H9 (cell line): ENCODE data around the gene ING5. TPM values are rescaled to one million over a fixed set of nuclear protein-coding genes. Genes with fewer than 3 reads are reported as not detected.

Source experiments
- DNase-seq: peaks from one replicate; pipeline ENCODE4 v3.0.0-alpha.2; 2017
- H2AFZ ChIP-seq: one replicate; pipeline ENCODE4 v1.6.1; 2013; ENCODE audit warnings: mild to moderate bottlenecking, low read length, control low read depth, moderate library complexity
- H2AK5ac ChIP-seq: 2 replicates; pipeline ENCODE4 v1.6.1; 2013; ENCODE audit warnings: low read length, control low read depth, mixed read lengths; ENCODE audit not compliant: insufficient read length
- H2BK120ac ChIP-seq: one replicate; pipeline ENCODE4 v1.6.1; 2013; ENCODE audit warnings: low read depth, mild to moderate bottlenecking, low read length, control low read depth, inconsistent platforms; ENCODE audit not compliant: poor library complexity, severe bottlenecking
- H2BK12ac ChIP-seq: 2 replicates; pipeline ENCODE4 v1.6.1; 2013; ENCODE audit warnings: low read length, control low read depth, mixed read lengths, low read depth; ENCODE audit not compliant: insufficient read length
- H2BK15ac ChIP-seq: 2 replicates; pipeline ENCODE4 v1.6.1; 2013; ENCODE audit warnings: low read depth, low read length, control low read depth
- H2BK20ac ChIP-seq: one replicate; pipeline ENCODE4 v1.6.1; 2013; ENCODE audit warnings: low read depth, mild to moderate bottlenecking, low read length, control low read depth, inconsistent platforms; ENCODE audit not compliant: poor library complexity, severe bottlenecking
- H2BK5ac ChIP-seq: 2 replicates; pipeline ENCODE4 v1.6.1; 2013; ENCODE audit warnings: low read length, control low read depth, mixed read lengths; ENCODE audit not compliant: insufficient read length
- H3K14ac ChIP-seq: 2 replicates; pipeline ENCODE4 v1.6.1; 2013; ENCODE audit warnings: low read length, control low read depth; ENCODE audit not compliant: insufficient read depth
- H3K18ac ChIP-seq: 2 replicates; pipeline ENCODE4 v1.6.1; 2013; ENCODE audit warnings: low read depth, mild to moderate bottlenecking, mixed read lengths, low read length, control low read depth; ENCODE audit not compliant: insufficient read length
- H3K23ac ChIP-seq: 2 replicates; pipeline ENCODE4 v1.6.1; 2013; ENCODE audit warnings: low read length, control low read depth, mixed read lengths, low read depth; ENCODE audit not compliant: insufficient read length
- H3K23me2 ChIP-seq: 2 replicates; pipeline ENCODE4 v1.6.1; 2013; ENCODE audit warnings: low read depth, mild to moderate bottlenecking, mixed read lengths, low read length, control low read depth; ENCODE audit not compliant: insufficient read length, poor library complexity, severe bottlenecking
- H3K27ac ChIP-seq: 2 replicates; pipeline ENCODE4 v1.5.1; 2013; ENCODE audit warnings: low read length, control low read depth, mixed read lengths, low read depth; ENCODE audit not compliant: insufficient read length
- H3K27me3 ChIP-seq: 2 replicates; pipeline ENCODE4 v1.6.1; 2013; ENCODE audit warnings: low read length, control low read depth, inconsistent platforms; ENCODE audit not compliant: insufficient read depth
- H3K4ac ChIP-seq: 2 replicates; pipeline ENCODE4 v1.6.1; 2013; ENCODE audit warnings: low read depth, mild to moderate bottlenecking, control low read depth, inconsistent platforms, low read length, moderate library complexity
- H3K4me1 ChIP-seq: 2 replicates; pipeline ENCODE4 v1.6.1; 2013; ENCODE audit warnings: low read length, control low read depth, inconsistent platforms; ENCODE audit not compliant: insufficient read depth
- H3K4me2 ChIP-seq: 2 replicates; pipeline ENCODE4 v1.6.1; 2013; ENCODE audit warnings: low read length, control low read depth, mixed read lengths; ENCODE audit not compliant: insufficient read length, insufficient read depth
- H3K56ac ChIP-seq: 2 replicates; pipeline ENCODE4 v1.6.1; 2013; ENCODE audit warnings: low read depth, mild to moderate bottlenecking, mixed read lengths, low read length, control low read depth; ENCODE audit not compliant: insufficient read length
- H3K79me1 ChIP-seq: 2 replicates; pipeline ENCODE4 v1.6.1; 2013; ENCODE audit warnings: low read depth, mild to moderate bottlenecking, moderate library complexity, low read length, control low read depth, inconsistent platforms; ENCODE audit not compliant: insufficient read depth, poor library complexity, severe bottlenecking
- H3K79me2 ChIP-seq: 2 replicates; pipeline ENCODE4 v1.6.1; 2013; ENCODE audit warnings: low read length, control low read depth, inconsistent platforms; ENCODE audit not compliant: insufficient read depth
- H3K9ac ChIP-seq: 2 replicates; pipeline ENCODE4 v1.6.1; 2013; ENCODE audit warnings: low read length, control low read depth, mixed read lengths; ENCODE audit not compliant: insufficient read length; ENCODE audit errors: extremely low read depth
- H3K9me3 ChIP-seq: one replicate; pipeline ENCODE4 v1.6.1; 2013; ENCODE audit warnings: low read depth, low read length, inconsistent platforms; ENCODE audit not compliant: control insufficient read depth
- H3T11ph ChIP-seq: one replicate; pipeline ENCODE4 v1.6.1; 2013; ENCODE audit warnings: mild to moderate bottlenecking, low read length, control low read depth, inconsistent platforms
- H4K20me1 ChIP-seq: one replicate; pipeline ENCODE4 v1.6.1; 2013; ENCODE audit not compliant: control insufficient read depth, insufficient read length, insufficient read depth
- H4K5ac ChIP-seq: 2 replicates; pipeline ENCODE4 v1.6.1; 2013; ENCODE audit warnings: low read depth, mild to moderate bottlenecking, mixed read lengths, low read length, control low read depth; ENCODE audit not compliant: insufficient read length
- H4K8ac ChIP-seq: replicated peaks from 2 replicates; pipeline ENCODE4 v1.6.1; 2013; ENCODE audit warnings: low read length, control low read depth, mixed read lengths, low read depth; ENCODE audit not compliant: insufficient read length
- H4K91ac ChIP-seq: 2 replicates; pipeline ENCODE4 v1.6.1; 2013; ENCODE audit warnings: low read depth, mild to moderate bottlenecking, moderate library complexity, mixed read lengths, low read length, control low read depth; ENCODE audit not compliant: insufficient read length
- H3K27ac Mint-ChIP-seq, 3 experiments: 2 replicates in 2 of 3; 3 replicates in 1 of 3; pipeline ENCODE4 v1.8.0; 2020 to 2021; ENCODE audit warnings: mixed read lengths in 3 of 3, mild to moderate bottlenecking in 1 of 3, moderate library complexity in 1 of 3
- H3K27me3 Mint-ChIP-seq: 2 replicates; pipeline ENCODE4 v1.8.0; 2021; ENCODE audit warnings: low read depth, mild to moderate bottlenecking, moderate library complexity, mixed read lengths
- H3K36me3 Mint-ChIP-seq, 3 experiments: 2 replicates in 2 of 3; 3 replicates in 1 of 3; pipeline ENCODE4 v1.8.0; 2020 to 2021; ENCODE audit warnings: low read depth in 3 of 3, mixed read lengths in 3 of 3; ENCODE audit not compliant: insufficient read depth in 1 of 3
- H3K4me1 Mint-ChIP-seq, 2 experiments: 2 replicates each; pipeline ENCODE4 v1.8.0; 2020; ENCODE audit warnings: mixed read lengths in 2 of 2
- H3K4me3 Mint-ChIP-seq, 2 experiments: 2 replicates in 1 of 2; 3 replicates in 1 of 2; pipeline ENCODE4 v1.8.0; 2020 to 2021; ENCODE audit warnings: mild to moderate bottlenecking in 2 of 2, mixed read lengths in 2 of 2, moderate library complexity in 1 of 2
- H3K9me3 Mint-ChIP-seq, 2 experiments: 2 replicates in 1 of 2; 3 replicates in 1 of 2; pipeline ENCODE4 v1.8.0; 2020; ENCODE audit warnings: mild to moderate bottlenecking in 2 of 2, mixed read lengths in 2 of 2, moderate library complexity in 1 of 2
- WGBS: extraction: QIAGEN DNeasy Blood & Tissue Kit; methylation state at CpG from one replicate; pipeline ENCODE4 v1.1.7; 2013; ENCODE audit warnings: missing lambda C conversion rate, low lambda C conversion rate, mixed read lengths; ENCODE audit not compliant: insufficient read length; ENCODE audit errors: extremely low coverage; 5-methylcytosine and 5-hydroxymethylcytosine counted together
- total RNA-seq: library from RNA; stranded (reverse); gene quantifications from 2 replicates; pipeline ENCODE4 v1.2.1, GENCODE V29; 2021
- TF ChIP-seq, protein P1 (sequence below): fragments of 200-600 bp; sonication (generic); conservative IDR thresholded peaks from 3 replicates; pipeline ENCODE4 v1.8.0; 2021; ENCODE audit warnings: antibody characterized with exemption, mild to moderate bottlenecking

ING5 gene
- total RNA-seq, 1 experiment from 2014 or later, result 66.0 TPM

GRCh38 chr2:241741016-241741415 is 39.2 kb downstream of the ING5 start:
- WGBS, result no CpG with 5 or more reads among the region's 10 CpGs
- Histone ChIP-seq H3K23ac (no peak overlapping the region), H3K79me2 (no peaks in the 10 kb centered on the region), H4K20me1 (no peaks in the 10 kb centered on the region), H4K91ac (no peak overlapping the region), H3T11ph (no peak overlapping the region), H2AK5ac (no peak overlapping the region), H3K14ac (no peak overlapping the region), H2BK12ac (no peak overlapping the region), H3K56ac (no peak overlapping the region), H2AFZ (no peak overlapping the region), H3K27ac (no peak overlapping the region), H4K8ac (no peak overlapping the region), H4K5ac (no peak overlapping the region), H3K9me3 (no peaks in the 10 kb centered on the region), H2BK20ac (no peak overlapping the region), H3K4ac (no peak overlapping the region), H3K23me2 (no peaks in the 10 kb centered on the region), H3K4me1 (no peaks in the 10 kb centered on the region), H2BK5ac (no peak overlapping the region), H3K9ac (no peak overlapping the region), H3K27me3 (no peaks in the 10 kb centered on the region), H3K4me2 (no peak overlapping the region), H2BK15ac (no peak overlapping the region), H3K79me1 (no peaks in the 10 kb centered on the region), H3K18ac (no peak overlapping the region), H2BK120ac (no peak overlapping the region)
- TF ChIP-seq, protein P1, sequence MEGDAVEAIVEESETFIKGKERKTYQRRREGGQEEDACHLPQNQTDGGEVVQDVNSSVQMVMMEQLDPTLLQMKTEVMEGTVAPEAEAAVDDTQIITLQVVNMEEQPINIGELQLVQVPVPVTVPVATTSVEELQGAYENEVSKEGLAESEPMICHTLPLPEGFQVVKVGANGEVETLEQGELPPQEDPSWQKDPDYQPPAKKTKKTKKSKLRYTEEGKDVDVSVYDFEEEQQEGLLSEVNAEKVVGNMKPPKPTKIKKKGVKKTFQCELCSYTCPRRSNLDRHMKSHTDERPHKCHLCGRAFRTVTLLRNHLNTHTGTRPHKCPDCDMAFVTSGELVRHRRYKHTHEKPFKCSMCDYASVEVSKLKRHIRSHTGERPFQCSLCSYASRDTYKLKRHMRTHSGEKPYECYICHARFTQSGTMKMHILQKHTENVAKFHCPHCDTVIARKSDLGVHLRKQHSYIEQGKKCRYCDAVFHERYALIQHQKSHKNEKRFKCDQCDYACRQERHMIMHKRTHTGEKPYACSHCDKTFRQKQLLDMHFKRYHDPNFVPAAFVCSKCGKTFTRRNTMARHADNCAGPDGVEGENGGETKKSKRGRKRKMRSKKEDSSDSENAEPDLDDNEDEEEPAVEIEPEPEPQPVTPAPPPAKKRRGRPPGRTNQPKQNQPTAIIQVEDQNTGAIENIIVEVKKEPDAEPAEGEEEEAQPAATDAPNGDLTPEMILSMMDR, result no peak
- no peak overlapping the region for H3K27ac Mint-ChIP-seq
- DNase-seq, result no peak
- no peaks in the 10 kb centered on the region for H3K4me1 Mint-ChIP-seq
- H3K27me3 Mint-ChIP-seq, result no peaks in the 10 kb centered on the region; the same call in 1 of the 2 replicates
- H3K9me3 Mint-ChIP-seq, result no peaks in the 10 kb centered on the region; a peak in 2 of 5 replicates
- H3K36me3 Mint-ChIP-seq, result peaks cover 12 to 21% (median 19%) of the 10 kb centered on the region in 3 experiments; a peak in 6 of 7 replicates
- H3K4me3 Mint-ChIP-seq, result no peak overlapping the region
